GM12878 (cell line): ENCODE data around the gene MFSD1. TPM values are rescaled to one million over a fixed set of nuclear protein-coding genes. Genes with fewer than 3 reads are reported as not detected.

Experiments
- CHD1 ChIP-seq: IDR thresholded peaks from 2 replicates; pipeline ENCODE4 v1.6.1; 2012; ENCODE audit warnings: low read depth, low read length, improper control_type of control experiment
- E4F1 ChIP-seq: fragments of 450-650 bp; IDR thresholded peaks from 2 replicates; pipeline ENCODE4 v1.6.1; 2018; ENCODE audit warnings: borderline replicate concordance, mild to moderate bottlenecking; ENCODE audit not compliant: partially characterized antibody
- NR2F1 ChIP-seq: fragments of 450-650 bp; conservative IDR thresholded peaks from 2 replicates; pipeline ENCODE4 v1.6.1; 2017; ENCODE audit warnings: mild to moderate bottlenecking
- RB1 ChIP-seq: fragments of 450-650 bp; formaldehyde crosslinking; IDR thresholded peaks from 2 replicates; pipeline ENCODE4 v1.6.1; 2017; ENCODE audit warnings: mild to moderate bottlenecking, borderline replicate concordance
- RUNX3 ChIP-seq: IDR thresholded peaks from 2 replicates; pipeline ENCODE4 v1.6.1; 2012; ENCODE audit warnings: low read length, inconsistent platforms
- WRNIP1 ChIP-seq: IDR thresholded peaks from 2 replicates; pipeline ENCODE4 v1.6.1; 2011; ENCODE audit warnings: low read depth, low read length, improper control_type of control experiment, borderline replicate concordance
- ZNF687 ChIP-seq: fragments of 450-650 bp; IDR thresholded peaks from 2 replicates; pipeline ENCODE4 v1.6.1; 2017; ENCODE audit warnings: mild to moderate bottlenecking, moderate library complexity
- polyA plus RNA-seq, 11 experiments: library from polyadenylated mRNA; depleted of rRNA in 4 of 11; unstranded in 6 of 11; stranded (reverse) in 5 of 11; fragments of >200 nt; fragmentation: Nextera tagmentation in 4 of 11; fragmentation: Illumina TruSeq in 1 of 11; extraction: Ambion mirVana in 4 of 11; extraction: Trizol in 1 of 11; gene quantifications; 1 replicate in 1 of 11; 2 replicates in 10 of 11; pipeline versions ENCODE4 v1.2.1 to v1.2.3, GENCODE V29; 2011 to 2016; ENCODE audit warnings: inconsistent platforms in 2 of 11, missing spikeins in 2 of 11, low read depth in 1 of 11
- total RNA-seq, 4 experiments: library from RNA; depleted of rRNA in 3 of 4; stranded (reverse); fragments of >200 nt in 3 of 4; fragmentation: Illumina TruSeq in 1 of 4; extraction: Trizol in 1 of 4; gene quantifications; 2 replicates each; pipeline versions ENCODE4 v1.2.1 to v1.2.3, GENCODE V29; 2013 to 2021

MFSD1 gene
- total and polyA plus RNA-seq, 10 of the 15 experiments (the other 5 are each of a cell fraction or from before 2014, with no cell fraction given): 7.3 to 41.7 (median 28.6) TPM

GRCh38 chr3:158769952-158770740 lies 31.7 kb upstream of the MFSD1 start (continued):
- TF ChIP-seq RB1: no peak
- no peak for TF ChIP-seq ZNF687
- no peak for TF ChIP-seq NR2F1
- TF ChIP-seq E4F1: no peak
- no peak for TF ChIP-seq RUNX3
- no peak for TF ChIP-seq CHD1
- no peak for TF ChIP-seq WRNIP1
- TF ChIP-seq, all 136 proteins: peak for 0
